ENCODE data around the gene CCDC150.
A peak's percentile ranks its signal among the peaks of the same experiment; 100 is the strongest.
"Not testable (repeated sequence)": the region's sequence is repeated elsewhere in the genome, so short reads cannot be mapped to it uniquely, and the experiment has no call there.

CCDC150 gene

GRCh38 chr2:196712867-196713266 is 73.4 kb downstream of the CCDC150 start:
- DNase-seq (ENCODE audit: low spot score): no peak

DNA sequence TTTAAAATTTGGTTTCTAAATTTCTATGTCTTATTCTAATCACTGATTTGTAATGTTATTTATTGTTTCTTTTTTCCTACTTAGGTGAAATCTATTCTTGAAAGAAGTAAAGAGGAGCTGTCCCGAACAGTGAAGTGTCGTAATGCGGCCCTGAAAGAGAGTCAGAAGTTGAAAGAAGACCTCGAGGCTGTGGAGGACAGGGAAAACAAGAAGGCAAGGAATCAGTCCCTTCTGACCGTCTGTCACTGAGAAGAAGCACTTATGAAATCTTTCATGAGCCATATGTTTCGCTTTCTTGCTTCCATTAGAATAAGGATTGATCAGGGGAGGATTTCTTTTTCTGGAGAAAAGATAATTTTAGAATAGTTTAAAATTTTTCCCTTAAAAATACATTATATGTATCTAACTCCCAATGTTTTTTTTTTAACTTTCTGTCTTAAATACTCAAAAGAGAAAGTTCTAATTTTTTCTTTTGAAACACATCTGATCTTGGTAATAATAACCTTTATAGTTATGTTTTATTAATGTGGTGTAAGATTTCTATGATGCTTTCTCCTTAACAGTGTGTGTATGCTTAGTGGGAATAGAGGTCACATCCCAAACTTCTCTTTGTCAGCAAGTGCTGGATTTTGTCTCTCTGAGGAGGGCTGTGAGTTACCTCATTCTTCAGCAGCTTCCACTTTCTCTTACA is 79.0 kb downstream of the CCDC150 start:
- DNase-seq (ENCODE audit: low spot score): no peak

GRCh38 chr2:196719110-196719872 is 79.8 kb downstream of the CCDC150 start:
- DNase-seq (ENCODE audit: low spot score): no peak

DNA sequence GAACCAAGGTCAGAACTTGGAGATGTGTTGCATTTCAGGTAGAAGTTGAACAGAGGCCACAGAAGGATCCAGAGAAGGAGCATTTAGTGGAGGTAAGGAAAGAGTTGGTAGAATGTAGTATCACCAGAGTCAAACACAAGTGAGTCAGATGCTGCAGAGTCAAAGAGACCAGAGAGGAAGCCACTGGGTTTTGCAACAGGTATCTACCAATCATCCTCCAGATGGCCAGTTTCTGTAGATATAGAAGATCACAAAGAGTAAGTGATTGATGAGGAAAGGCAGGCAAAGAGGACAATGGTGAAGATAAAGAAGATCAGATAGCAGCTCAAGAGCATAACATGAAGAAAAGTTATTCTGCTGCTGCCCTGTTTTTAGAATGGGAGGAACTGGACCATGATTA is 84.1 kb downstream of the CCDC150 start:
- DNase-seq (ENCODE audit: low spot score): no peak

DNA sequence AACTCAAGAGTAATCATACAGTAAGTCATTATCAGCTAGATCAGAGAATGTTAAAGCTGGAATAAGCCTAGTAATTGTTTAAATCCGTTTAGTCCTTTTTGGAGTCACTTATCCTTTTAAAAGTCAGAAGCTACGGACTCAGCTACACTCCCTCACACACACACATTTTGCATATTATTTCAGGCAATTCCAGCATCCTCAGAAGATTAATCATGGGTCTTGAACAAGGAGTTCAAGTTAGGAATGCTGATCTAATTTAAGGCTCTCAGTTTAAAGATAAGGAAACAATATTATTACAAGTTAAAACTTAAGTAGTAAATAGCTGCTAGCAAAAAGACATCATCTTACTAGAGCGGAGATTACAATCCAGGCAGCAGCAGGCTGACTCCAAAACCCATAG is 85.7 kb downstream of the CCDC150 start:
- DNase-seq (ENCODE audit: low spot score): no peak

- DNase-seq (ENCODE audit: low spot score): no peak
These were observed 86.4 kb downstream of the CCDC150 start for GRCh38 chr2:196725882-196726281.

DNA sequence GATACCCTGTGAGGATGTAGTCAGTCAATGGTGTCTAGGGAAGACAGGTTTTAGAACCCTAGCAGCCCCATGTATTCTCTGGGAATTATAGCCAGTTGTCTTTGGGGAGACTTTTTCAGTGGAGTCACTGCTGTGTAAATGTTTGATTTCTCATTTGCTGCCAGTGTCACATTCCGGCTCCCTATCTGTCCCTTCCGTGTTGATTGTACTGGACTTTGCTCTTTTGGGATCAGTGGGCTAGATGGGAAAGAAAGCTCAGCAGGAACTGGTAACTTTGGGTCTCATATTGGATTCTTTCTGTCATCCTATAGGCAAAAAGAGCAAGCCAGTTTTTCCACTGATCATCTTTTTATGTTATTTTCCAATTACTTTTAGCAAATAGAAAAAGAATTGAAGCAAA is 89.9 kb downstream of the CCDC150 start:
- DNase-seq (ENCODE audit: low spot score): no peak

- not testable (repeated sequence) for DNase-seq (ENCODE audit: low spot score)
These were observed 97.1 kb downstream of the CCDC150 start for GRCh38 chr2:196736646-196737045.

- DNase-seq (ENCODE audit: low spot score): no peak
These were observed 97.5 kb downstream of the CCDC150 start for GRCh38 chr2:196737046-196737445.

DNA sequence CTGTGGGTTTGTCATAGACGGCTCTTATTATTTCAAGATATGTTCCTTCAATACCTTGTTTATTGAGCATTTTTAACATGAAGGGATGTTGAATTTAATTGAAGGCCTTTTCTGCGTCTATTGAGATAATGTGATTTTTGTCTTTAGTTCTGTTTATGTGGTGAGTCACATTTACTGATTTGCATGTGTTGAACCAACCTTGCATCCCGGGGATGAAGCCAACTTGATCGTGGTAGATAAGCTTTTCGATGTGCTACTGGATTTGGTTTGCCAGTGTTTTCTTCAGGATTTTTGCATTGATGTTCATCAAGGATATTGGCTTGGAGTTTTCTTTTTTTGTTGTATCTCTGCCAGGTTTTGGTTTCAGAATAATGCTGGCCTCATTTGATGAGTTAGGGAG is 99.5 kb downstream of the CCDC150 start:
- no peak for DNase-seq (ENCODE audit: low spot score)

GRCh38 chr2:196742216-196742615 is 102.7 kb downstream of the CCDC150 start:
- DNase-seq (ENCODE audit: low spot score): no peak

- no peak for DNase-seq (ENCODE audit: low spot score)
These were observed 103.2 kb downstream of the CCDC150 start for GRCh38 chr2:196742685-196743084.

GRCh38 chr2:196743165-196743564 is 103.7 kb downstream of the CCDC150 start:
- DNase-seq (ENCODE audit: low spot score): no peak

GRCh38 chr2:196745711-196746110 is 106.2 kb downstream of the CCDC150 start:
- DNase-seq (ENCODE audit: low spot score): no peak

DNA sequence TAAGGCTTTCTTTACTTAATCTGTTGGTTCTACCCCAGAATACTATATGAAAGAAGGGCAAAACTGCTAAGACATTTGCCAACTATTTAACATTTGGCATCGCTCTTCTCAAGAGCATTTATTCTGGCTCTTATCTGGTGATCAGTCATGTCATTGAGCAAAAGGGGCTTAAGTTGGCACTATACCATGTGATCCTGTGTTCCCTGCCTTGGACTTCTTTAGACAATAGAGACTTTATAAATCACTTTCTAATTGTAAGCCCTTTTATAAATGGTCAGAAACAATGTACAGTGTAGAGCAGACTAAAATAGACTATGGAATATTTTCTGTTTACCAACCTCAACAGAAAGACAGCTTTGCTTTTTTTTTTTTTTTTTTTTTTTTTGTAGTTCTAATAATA is 107.9 kb downstream of the CCDC150 start:
- DNase-seq (ENCODE audit: low spot score): no peak

- DNase-seq (ENCODE audit: low spot score): no peak
These were observed 108.6 kb downstream of the CCDC150 start for GRCh38 chr2:196748123-196748522.

- DNase-seq (ENCODE audit: low spot score): no peak
These were observed 110.9 kb downstream of the CCDC150 start for GRCh38 chr2:196750291-196750923.

DNA sequence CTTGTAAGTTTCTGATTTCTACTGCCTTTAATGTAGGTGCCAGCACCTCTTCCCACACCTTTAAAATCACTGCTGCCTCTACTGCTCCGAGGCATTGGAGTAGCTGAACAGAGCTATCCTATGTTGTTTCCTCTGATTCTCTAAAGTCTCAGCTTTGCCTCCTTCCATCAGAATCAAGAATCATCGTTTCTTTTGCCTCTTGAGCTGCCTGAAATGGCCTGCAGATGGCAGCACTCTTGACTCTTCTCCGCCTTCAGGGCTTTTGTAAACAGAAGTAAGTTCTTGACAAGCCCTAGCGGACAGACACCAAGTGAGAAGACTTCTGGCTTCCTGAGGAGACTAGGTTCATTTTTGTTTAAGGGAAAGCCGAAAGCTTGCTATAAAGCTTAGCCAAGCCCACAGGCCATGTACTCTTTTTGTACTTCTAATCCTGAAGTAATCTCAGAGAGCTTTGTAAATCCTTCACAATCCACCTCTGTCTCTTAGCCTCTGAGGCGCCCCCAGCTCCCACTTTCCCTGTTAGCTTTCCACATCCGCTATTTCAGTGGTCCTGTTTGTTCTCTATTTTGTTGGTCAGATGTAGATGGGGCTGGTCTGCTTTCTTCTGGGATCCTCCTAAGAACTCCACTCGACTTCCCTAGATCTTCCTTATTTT is 111.6 kb downstream of the CCDC150 start:
- DNase-seq (ENCODE audit: low spot score): peak; percentile 68

DNA sequence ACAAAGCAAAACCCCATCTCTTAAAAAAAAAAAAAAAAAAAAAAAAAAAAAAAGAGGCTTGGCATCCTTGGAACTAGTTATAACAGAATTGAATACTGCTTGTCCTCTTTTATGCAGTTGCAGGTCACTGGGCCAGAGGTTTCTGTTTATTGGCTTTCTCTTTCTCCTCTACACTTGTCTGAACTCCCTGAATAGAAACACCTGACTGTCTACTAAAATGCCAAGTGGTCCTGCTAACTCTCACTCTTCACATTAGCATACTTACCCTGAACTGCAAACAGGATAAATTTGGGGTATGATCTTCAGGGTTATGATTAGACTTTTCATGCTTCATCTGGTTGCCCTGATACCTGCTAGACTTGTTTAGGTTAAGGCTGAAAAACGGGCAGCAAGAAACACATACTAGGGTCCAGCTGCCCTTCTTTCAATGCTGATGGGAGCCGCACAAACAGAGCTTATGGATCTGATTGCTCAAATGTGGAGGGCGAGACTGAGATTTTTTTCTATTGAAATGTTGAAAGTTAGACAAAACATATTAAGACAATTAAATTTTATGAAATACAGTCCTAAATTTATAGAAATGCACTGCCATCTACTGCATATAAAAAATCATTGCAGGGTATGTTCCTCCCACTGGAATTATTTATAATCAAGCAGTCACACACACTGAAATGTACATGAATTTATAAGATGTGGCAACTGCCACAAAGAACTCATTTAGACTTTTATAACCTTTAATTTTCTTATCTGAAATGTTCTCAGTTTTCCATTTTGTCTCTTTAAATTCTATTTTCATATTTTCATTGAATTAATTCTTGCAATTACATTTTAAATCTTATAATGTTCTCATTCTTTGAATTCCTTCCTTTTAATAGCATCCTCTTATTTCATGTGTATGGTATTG is 119.2 kb downstream of the CCDC150 start:
- DNase-seq (ENCODE audit: low spot score): no peak

DNA sequence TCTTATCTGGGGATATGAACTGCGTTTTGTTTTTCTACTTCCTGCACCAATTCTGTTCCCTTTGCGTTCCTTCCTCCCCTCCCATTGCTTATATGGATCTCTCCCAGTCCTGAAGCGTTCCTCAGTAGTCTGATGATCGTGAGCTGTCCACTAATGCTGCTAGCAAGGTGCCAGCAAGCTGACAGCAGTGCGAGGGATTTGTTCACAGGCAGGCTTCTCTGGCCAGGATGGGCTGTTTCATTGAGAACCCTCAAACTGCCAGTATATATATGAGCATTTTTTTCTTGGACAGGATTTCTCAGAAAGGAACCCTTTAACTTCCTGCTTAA is 119.8 kb downstream of the CCDC150 start:
- DNase-seq (ENCODE audit: low spot score): no peak

DNA sequence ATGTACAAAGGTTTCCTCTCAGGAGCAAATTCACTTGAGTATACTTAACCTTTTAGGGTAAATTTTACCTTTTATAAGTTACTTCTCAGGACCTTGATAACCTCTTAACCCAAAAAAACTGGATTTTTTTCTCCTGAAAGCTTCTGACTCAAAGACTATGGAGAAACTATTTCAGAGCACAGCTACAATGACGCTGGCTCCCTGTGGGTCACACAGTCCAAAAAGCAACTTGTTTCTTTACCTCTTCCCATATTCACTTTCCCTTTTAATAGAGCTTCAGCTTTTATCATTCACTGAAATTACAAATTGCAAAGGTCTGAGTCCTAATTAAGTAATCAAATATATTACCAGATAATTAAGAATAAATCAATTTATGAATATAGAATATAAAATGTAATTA is 127.6 kb downstream of the CCDC150 start:
- no peak for DNase-seq (ENCODE audit: low spot score)
